Measurements from ENCODE around the gene CDK11B.
"Not testable (repeated sequence)": the region's sequence is repeated elsewhere in the genome, so short reads cannot be mapped to it uniquely, and the experiment has no call there.

The CDK11B gene

DNA sequence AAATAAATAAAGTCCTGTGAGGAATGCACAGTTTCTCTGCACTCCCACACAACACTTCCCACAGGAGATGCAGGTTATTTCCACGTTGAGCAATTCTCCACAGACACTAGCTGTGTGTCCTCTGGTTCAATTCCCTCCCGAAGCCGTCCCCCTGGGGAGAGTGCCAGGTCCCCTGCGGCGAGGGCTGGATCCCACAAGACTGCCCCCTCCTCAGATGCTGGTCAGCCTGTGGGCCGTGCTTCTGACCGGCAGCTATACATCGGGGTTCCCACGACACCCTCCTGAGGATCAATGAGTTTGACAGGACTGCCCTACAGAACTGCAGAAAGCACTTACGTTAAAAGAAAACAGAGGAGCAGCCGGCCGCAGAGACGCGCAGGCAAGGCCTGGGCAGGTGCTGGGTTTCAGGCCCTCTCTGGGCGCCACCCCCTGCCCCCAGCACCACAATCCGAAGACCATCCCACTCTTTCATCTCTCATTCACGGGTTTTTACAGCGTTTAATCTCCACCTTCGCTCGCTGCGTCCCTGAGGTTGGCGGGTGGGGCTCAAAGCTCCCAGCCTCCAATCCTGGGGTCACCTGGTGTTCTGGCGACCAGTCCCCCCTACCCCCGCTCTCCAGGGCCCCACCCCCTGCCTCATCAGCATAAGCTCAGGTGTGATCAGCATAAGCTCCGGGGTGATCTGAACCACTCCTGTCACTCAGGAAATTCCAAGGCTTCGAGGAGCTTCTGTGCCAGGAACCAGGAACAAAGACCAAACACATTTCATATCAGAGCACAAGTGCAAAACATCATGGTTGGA, 24.5 kb upstream of the CDK11B start:
- no peak for DNase-seq (ENCODE audit: low spot score)

DNA sequence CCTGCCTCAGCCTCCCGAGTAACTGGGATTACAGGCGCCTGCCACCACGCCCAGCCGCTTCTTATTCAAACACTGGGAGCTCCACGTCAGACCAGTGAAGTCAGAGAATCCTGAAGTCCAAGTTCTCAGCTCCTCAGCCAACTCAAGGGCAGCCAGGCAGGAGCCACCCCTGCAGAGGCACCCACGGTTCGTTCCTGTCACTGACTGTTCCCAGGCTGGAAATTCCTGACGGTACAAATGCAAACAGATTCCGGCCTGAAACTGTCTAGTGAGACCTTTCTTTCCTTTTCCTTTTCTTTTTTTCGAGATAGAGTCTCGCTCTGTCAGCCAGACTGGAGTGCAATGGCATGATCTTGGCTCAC, 22.1 kb upstream of the CDK11B start:
- no peak for DNase-seq (ENCODE audit: low spot score)

- DNase-seq (ENCODE audit: low spot score) = no peak
Measured at GRCh38 chr1:1680031-1680911, 21.5 kb upstream of the CDK11B start.

GRCh38 chr1:1678581-1679380, 20.0 kb upstream of the CDK11B start:
- no peak for DNase-seq (ENCODE audit: low spot score)

GRCh38 chr1:1677718-1678580, 19.1 kb upstream of the CDK11B start:
- DNase-seq (ENCODE audit: low spot score) = no peak

DNA sequence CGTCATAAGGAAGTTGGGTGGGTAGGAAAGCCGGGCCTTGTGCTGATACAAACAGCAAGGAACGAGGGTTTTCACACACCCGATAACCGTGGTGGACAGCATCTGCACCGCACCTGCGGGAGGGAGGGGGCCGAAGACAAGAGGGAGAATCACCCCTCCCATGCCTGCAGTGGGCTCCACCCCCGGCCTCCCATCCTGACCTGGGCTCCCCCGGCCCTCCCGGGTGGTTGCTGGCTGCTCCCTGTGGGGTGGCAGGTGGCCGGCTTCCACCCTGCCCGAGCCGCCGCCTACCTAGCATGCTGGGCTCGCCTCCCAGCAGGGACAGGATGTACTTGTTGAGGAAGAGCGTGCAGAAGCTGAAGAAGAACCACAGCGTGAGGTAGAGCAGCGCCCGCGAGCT, 17.3 kb upstream of the CDK11B start:
- DNase-seq (ENCODE audit: low spot score) = not testable (repeated sequence)

DNA sequence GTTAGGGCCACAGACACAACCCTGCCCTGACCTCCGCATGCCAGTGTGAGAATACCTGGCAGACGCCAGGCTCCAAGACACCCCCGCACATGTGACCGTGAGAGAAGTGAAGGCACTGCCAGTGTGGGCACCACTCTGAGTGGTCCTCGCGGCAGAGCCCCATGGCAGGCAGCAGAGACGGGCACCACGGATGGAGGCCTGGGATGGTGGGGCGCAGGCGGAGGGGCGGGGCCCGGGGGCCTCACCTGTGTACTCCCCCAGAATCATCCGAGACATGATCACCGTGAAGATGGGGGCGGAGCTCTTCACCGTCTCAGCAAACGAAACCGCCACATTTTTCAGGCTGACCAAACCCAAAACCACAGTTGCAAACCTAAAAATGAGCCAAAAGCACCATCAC, 16.4 kb upstream of the CDK11B start:
- not testable (repeated sequence) for DNase-seq (ENCODE audit: low spot score)

DNA sequence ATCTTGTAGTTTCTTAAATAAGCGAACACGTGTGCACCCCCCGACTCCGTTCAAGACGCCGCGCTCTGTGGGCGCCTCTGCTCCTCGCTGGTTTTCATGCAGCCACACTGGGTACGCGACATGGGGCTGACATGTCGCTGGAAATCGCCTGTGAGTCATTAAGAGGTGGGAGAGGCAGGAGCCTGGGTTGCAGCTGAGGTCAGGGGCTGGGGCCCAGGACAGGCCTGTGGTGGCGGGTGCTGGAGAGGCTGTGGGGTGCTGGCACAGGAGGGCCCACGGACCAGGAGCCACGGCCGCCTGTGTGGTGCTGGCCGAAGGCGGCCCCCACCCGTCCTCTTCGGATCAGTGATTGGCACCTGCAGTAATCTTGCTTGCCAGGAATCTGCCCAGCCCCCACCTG, 16.0 kb upstream of the CDK11B start:
- not testable (repeated sequence) for DNase-seq (ENCODE audit: low spot score)

- DNase-seq (ENCODE audit: low spot score) = no peak
Measured at GRCh38 chr1:1672181-1672965, 13.6 kb upstream of the CDK11B start.

GRCh38 chr1:1671365-1672119, 12.7 kb upstream of the CDK11B start:
- no peak for DNase-seq (ENCODE audit: low spot score)

GRCh38 chr1:1670866-1671265, 12.1 kb upstream of the CDK11B start:
- DNase-seq (ENCODE audit: low spot score) = no peak

- no peak for DNase-seq (ENCODE audit: low spot score)
Measured at GRCh38 chr1:1669468-1670440, 10.9 kb upstream of the CDK11B start.

- no peak for DNase-seq (ENCODE audit: low spot score)
Measured at GRCh38 chr1:1666526-1666925, 7.7 kb upstream of the CDK11B start.

DNA sequence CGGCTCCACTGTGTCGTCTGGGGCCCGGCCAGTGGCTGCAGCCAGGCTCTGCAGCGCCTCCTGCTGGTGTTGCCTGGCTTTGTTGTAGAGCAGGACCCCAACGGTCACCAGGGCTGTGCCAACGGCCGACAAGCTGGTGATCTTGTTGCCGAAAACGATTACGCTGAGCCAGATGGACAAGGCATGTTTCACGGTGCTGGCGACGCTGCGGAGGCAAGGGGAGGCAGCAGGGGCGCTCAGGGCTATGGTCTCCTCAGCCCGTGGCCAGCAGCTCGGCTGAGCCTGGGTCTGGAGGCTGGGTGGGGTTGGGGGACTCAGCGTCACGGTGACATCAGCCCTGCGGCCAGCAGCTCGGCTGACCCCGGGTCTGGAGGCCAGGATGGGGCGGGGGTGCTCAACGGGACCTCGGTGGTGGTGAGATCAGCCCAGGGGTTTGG, 7.0 kb upstream of the CDK11B start:
- DNase-seq (ENCODE audit: low spot score) = peak; percentile 27

GRCh38 chr1:1664941-1665814, 6.4 kb upstream of the CDK11B start:
- DNase-seq (ENCODE audit: low spot score) = no peak

DNA sequence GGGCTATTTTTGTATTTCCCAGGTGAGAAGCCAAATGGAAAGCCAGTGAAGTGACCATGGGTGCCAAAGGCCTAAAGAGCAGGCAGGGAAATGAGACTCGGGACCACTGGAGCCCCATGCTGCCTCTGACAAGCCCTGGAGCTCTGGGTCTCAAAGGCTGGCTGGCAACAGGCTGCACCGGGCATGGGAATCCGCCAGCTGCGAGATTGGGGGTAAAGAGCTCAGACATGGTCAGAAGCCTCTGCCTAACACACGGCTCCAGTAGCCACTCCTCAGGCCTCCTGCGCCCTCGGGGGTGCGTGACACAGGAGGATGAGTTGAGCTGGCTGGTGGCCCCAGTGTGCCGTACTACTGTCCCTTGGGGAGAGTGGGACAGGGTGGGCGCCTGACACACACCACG, 5.5 kb upstream of the CDK11B start:
- not testable (repeated sequence) for DNase-seq (ENCODE audit: low spot score)

- DNase-seq (ENCODE audit: low spot score) = not testable (repeated sequence)
Measured at GRCh38 chr1:1662830-1663560, 4.2 kb upstream of the CDK11B start.

Measured in hepatic stellate cell (primary cell).